CD4-positive, CD25-positive, alpha-beta regulatory T cell (primary cell): ENCODE data around the gene NEURL1. TPM values are rescaled to one million over a fixed set of nuclear protein-coding genes. Genes with fewer than 3 reads are reported as not detected.

ENCODE experiments used
- ATAC-seq, 2 donors: fragments of 150-1000 bp; cut with Tn5 transposase; one replicate each; pipeline ENCODE4 v1.10.0; 2021; ENCODE audit warnings: low read depth in 2 of 2, moderate number of reproducible peaks in 2 of 2, moderate library complexity in 1 of 2
- DNase-seq, 3 donors: peaks; one replicate each; pipeline versions ENCODE4 v3.0.0 to v3.0.0-alpha.2; 2012 to 2022; ENCODE audit warnings: mixed read lengths in 1 of 3
- H3K27ac ChIP-seq: one replicate; pipeline ENCODE4 v1.7.0; 2013; ENCODE audit warnings: mild to moderate bottlenecking, low read length; ENCODE audit not compliant: insufficient read depth, poor library complexity, severe bottlenecking
- H3K27me3 ChIP-seq: one replicate; pipeline ENCODE4 v1.7.0; 2013; ENCODE audit warnings: low read length; ENCODE audit not compliant: control insufficient read depth, insufficient read depth
- H3K36me3 ChIP-seq: one replicate; pipeline ENCODE4 v1.7.0; 2013; ENCODE audit warnings: mild to moderate bottlenecking, low read length, moderate library complexity; ENCODE audit not compliant: control insufficient read depth, insufficient read depth
- H3K4me1 ChIP-seq: 2 replicates; pipeline ENCODE4 v1.7.0; 2013; ENCODE audit warnings: mild to moderate bottlenecking, low read length; ENCODE audit not compliant: insufficient read depth, control insufficient read depth, poor library complexity, severe bottlenecking
- H3K4me3 ChIP-seq: one replicate; pipeline ENCODE4 v1.7.0; 2013; ENCODE audit warnings: low read depth, mild to moderate bottlenecking, low read length, moderate library complexity
- H3K9me3 ChIP-seq, 2 experiments: 1 replicate in 1 of 2; 2 replicates in 1 of 2; pipeline ENCODE4 v1.7.0; 2013; ENCODE audit warnings: low read length in 2 of 2, mild to moderate bottlenecking in 1 of 2, moderate library complexity in 1 of 2; ENCODE audit not compliant: control insufficient read depth in 2 of 2
- H3K27ac Mint-ChIP-seq, 3 donors: one replicate each; pipeline ENCODE4 v1.8.0; 2020 to 2022; ENCODE audit warnings: mild to moderate bottlenecking in 3 of 3, mixed read lengths in 3 of 3, moderate library complexity in 2 of 3
- H3K27me3 Mint-ChIP-seq: one replicate; pipeline ENCODE4 v1.8.0; 2022; ENCODE audit warnings: mild to moderate bottlenecking, mixed read lengths
- H3K36me3 Mint-ChIP-seq: one replicate; pipeline ENCODE4 v1.8.0; 2020; ENCODE audit warnings: mixed read lengths
- H3K4me1 Mint-ChIP-seq, 4 donors: one replicate each; pipeline ENCODE4 v1.8.0; 2020 to 2022; ENCODE audit warnings: mixed read lengths in 4 of 4, mild to moderate bottlenecking in 1 of 4
- H3K4me3 Mint-ChIP-seq, 4 donors: one replicate each; pipeline ENCODE4 v1.8.0; 2020 to 2022; ENCODE audit warnings: mild to moderate bottlenecking in 4 of 4, mixed read lengths in 4 of 4, moderate library complexity in 3 of 4
- H3K9me3 Mint-ChIP-seq, 7 donors: one replicate each; pipeline ENCODE4 v1.8.0; 2020 to 2022; ENCODE audit warnings: mixed read lengths in 7 of 7, mild to moderate bottlenecking in 3 of 7, moderate library complexity in 2 of 7
- polyA plus RNA-seq, 4 donors: library from polyadenylated mRNA; unstranded; fragments of 300-500 nt; fragmentation: Illumina TruSeq; gene quantifications; one replicate each; pipeline ENCODE4 v1.2.3, GENCODE V29; 2021
- total RNA-seq: library from RNA; stranded (reverse); gene quantifications from one replicate; pipeline ENCODE4 v1.2.3, GENCODE V29; 2022

The NEURL1 gene
- total and polyA plus RNA-seq, 5 donors from 2014 or later = 0.29 to 1.1 (median 0.71) TPM

GRCh38 chr10:103450201-103450695 is 43.3 kb upstream of the NEURL1 start:
- peak overlapping the region; percentile 94 to 99 (median 96) for H3K4me3 Mint-ChIP-seq

GRCh38 chr10:103451091-103451813 is 42.3 kb upstream of the NEURL1 start:
- H3K27me3 Mint-ChIP-seq = no peaks in the 10 kb centered on the region
- Histone ChIP-seq H3K36me3 (peaks cover 32% of the 10 kb centered on the region), H3K27me3 (no peaks in the 10 kb centered on the region), H3K9me3 (no peaks in the 10 kb centered on the region), H3K4me1 (peaks cover 53% of the 10 kb centered on the region), H3K4me3 (peak overlapping the region; percentile 91), H3K27ac (peak overlapping the region; percentile 58)
- H3K4me1 Mint-ChIP-seq = peaks cover 0 to 64% (median 41%) of the 10 kb centered on the region in 4 donors
- ATAC-seq (peak; percentile 71 to 80), DNase-seq (peak; percentile 15 to 78 (median 51))
- peak overlapping the region; percentile 91 to 96 (median 92) for H3K27ac Mint-ChIP-seq
- H3K36me3 Mint-ChIP-seq = peaks cover 27% of the 10 kb centered on the region
- peak overlapping the region; percentile 94 to 99 (median 96) for H3K4me3 Mint-ChIP-seq
- H3K9me3 Mint-ChIP-seq = peaks cover 0 to 2% (median 0%) of the 10 kb centered on the region in 7 donors

More at GRCh38 chr10:103450201-103450695, 43.3 kb upstream of the NEURL1 start:
- Mint-ChIP-seq H3K27ac (peak overlapping the region; percentile 91 to 96 (median 92)), H3K4me1 (peaks cover 0 to 70% (median 43%) of the 10 kb centered on the region in 4 donors), H3K9me3 (peaks cover 0 to 2% (median 0%) of the 10 kb centered on the region in 7 donors), H3K36me3 (peaks cover 30% of the 10 kb centered on the region), H3K27me3 (no peaks in the 10 kb centered on the region)
- DNase-seq = no peak
- peaks cover 41% of the 10 kb centered on the region for H3K36me3 ChIP-seq
- H3K4me1 ChIP-seq = peaks cover 53% of the 10 kb centered on the region
- H3K9me3 ChIP-seq = no peaks in the 10 kb centered on the region
- H3K27ac ChIP-seq = peak overlapping the region; percentile 58
- H3K27me3 ChIP-seq = no peaks in the 10 kb centered on the region
- no peak for ATAC-seq
- peak overlapping the region; percentile 91 for H3K4me3 ChIP-seq

- peak within 1 kb of the TSS; percentile 91 to 96 (median 92) for H3K27ac Mint-ChIP-seq
- no peaks in the 10 kb centered on the region for H3K27me3 Mint-ChIP-seq
- peaks cover 25% of the 10 kb centered on the region for H3K36me3 ChIP-seq
- peak; percentile 70 to 74 for ATAC-seq
- peak within 1 kb of the TSS; percentile 94 to 99 (median 96) for H3K4me3 Mint-ChIP-seq
- peak within 1 kb of the TSS; percentile 58 for H3K27ac ChIP-seq
- H3K27me3 ChIP-seq = no peaks in the 10 kb centered on the region
- H3K4me1 Mint-ChIP-seq = peaks cover 0 to 58% (median 38%) of the 10 kb centered on the region in 4 donors
- peaks cover 0 to 2% (median 0%) of the 10 kb centered on the region in 7 donors for H3K9me3 Mint-ChIP-seq
- peaks cover 53% of the 10 kb centered on the region for H3K4me1 ChIP-seq
- H3K9me3 ChIP-seq = no peaks in the 10 kb centered on the region
- H3K36me3 Mint-ChIP-seq = peaks cover 22% of the 10 kb centered on the region
- H3K4me3 ChIP-seq = peak within 1 kb of the TSS; percentile 91
- DNase-seq = peak; percentile 20 to 65 (median 45)
Measured at GRCh38 chr10:103451831-103452505, 41.5 kb upstream of the NEURL1 start, which contains the start of gene CALHM2. CALHM2 (minus strand) TSS chr10:103452370; CDS start chr10:103449941, 2,429 bp downstream.

GRCh38 chr10:103452506-103453230 is 40.8 kb upstream of the NEURL1 start:
- H3K4me1 ChIP-seq = peaks cover 52% of the 10 kb centered on the region
- H3K36me3 ChIP-seq = peaks cover 18% of the 10 kb centered on the region
- no peaks in the 10 kb centered on the region for H3K9me3 ChIP-seq
- H3K27me3 ChIP-seq = no peaks in the 10 kb centered on the region
- ATAC-seq = no peak
- peak overlapping the region; percentile 84 to 92 (median 91) for H3K27ac Mint-ChIP-seq
- H3K4me3 Mint-ChIP-seq = peak overlapping the region; percentile 94 to 99 (median 96)
- DNase-seq = no peak
- H3K9me3 Mint-ChIP-seq = peaks cover 0 to 2% (median 0%) of the 10 kb centered on the region in 7 donors
- H3K27ac ChIP-seq = peak overlapping the region; percentile 58
- no peaks in the 10 kb centered on the region for H3K27me3 Mint-ChIP-seq
- H3K4me1 Mint-ChIP-seq = peaks cover 0 to 54% (median 37%) of the 10 kb centered on the region in 4 donors
- peak overlapping the region; percentile 91 for H3K4me3 ChIP-seq
- H3K36me3 Mint-ChIP-seq = peaks cover 18% of the 10 kb centered on the region

GRCh38 chr10:103454026-103454425 is 39.5 kb upstream of the NEURL1 start:
- Mint-ChIP-seq H3K27ac (peak overlapping the region; percentile 32 to 86 (median 85)), H3K4me1 (peaks cover 0 to 41% (median 28%) of the 10 kb centered on the region in 4 donors), H3K27me3 (no peaks in the 10 kb centered on the region), H3K36me3 (peaks cover 10% of the 10 kb centered on the region), H3K4me3 (peak overlapping the region; percentile 84 to 97 (median 94)), H3K9me3 (peaks cover 0 to 2% (median 0%) of the 10 kb centered on the region in 7 donors)
- ATAC-seq (no peak), DNase-seq (no peak)
- H3K27me3 ChIP-seq = no peaks in the 10 kb centered on the region
- peaks cover 9% of the 10 kb centered on the region for H3K36me3 ChIP-seq
- H3K27ac ChIP-seq = no peak overlapping the region
- H3K9me3 ChIP-seq = no peaks in the 10 kb centered on the region
- H3K4me1 ChIP-seq = peaks cover 44% of the 10 kb centered on the region
- no peak overlapping the region for H3K4me3 ChIP-seq

GRCh38 chr10:103455235-103455634 is 38.3 kb upstream of the NEURL1 start:
- H3K27ac Mint-ChIP-seq = no peak overlapping the region
- no peaks in the 10 kb centered on the region for H3K27me3 Mint-ChIP-seq
- H3K27ac ChIP-seq = no peak overlapping the region
- H3K27me3 ChIP-seq = no peaks in the 10 kb centered on the region
- H3K9me3 Mint-ChIP-seq = no peaks in the 10 kb centered on the region
- H3K4me1 Mint-ChIP-seq = peaks cover 0 to 36% (median 16%) of the 10 kb centered on the region in 4 donors
- no peak overlapping the region for H3K4me3 ChIP-seq
- H3K4me3 Mint-ChIP-seq = no peak overlapping the region
- no peaks in the 10 kb centered on the region for H3K36me3 Mint-ChIP-seq
- H3K4me1 ChIP-seq = peaks cover 35% of the 10 kb centered on the region
- ATAC-seq (no peak), DNase-seq (no peak)
- no peaks in the 10 kb centered on the region for H3K9me3 ChIP-seq
- no peaks in the 10 kb centered on the region for H3K36me3 ChIP-seq

GRCh38 chr10:103456074-103456660 is 37.3 kb upstream of the NEURL1 start:
- Mint-ChIP-seq H3K4me3 (peak overlapping the region in 2 of 4 donors; percentile 44 to 74), H3K36me3 (no peaks in the 10 kb centered on the region), H3K27me3 (no peaks in the 10 kb centered on the region), H3K9me3 (no peaks in the 10 kb centered on the region), H3K27ac (no peak overlapping the region), H3K4me1 (peaks cover 0 to 27% (median 10%) of the 10 kb centered on the region in 4 donors)
- Histone ChIP-seq H3K27me3 (no peaks in the 10 kb centered on the region), H3K4me1 (peaks cover 25% of the 10 kb centered on the region), H3K9me3 (no peaks in the 10 kb centered on the region), H3K36me3 (no peaks in the 10 kb centered on the region), H3K27ac (no peak overlapping the region), H3K4me3 (no peak overlapping the region)
- DNase-seq = no peak
- ATAC-seq = no peak
